Measurements from ENCODE around the gene GFY.

DNA sequence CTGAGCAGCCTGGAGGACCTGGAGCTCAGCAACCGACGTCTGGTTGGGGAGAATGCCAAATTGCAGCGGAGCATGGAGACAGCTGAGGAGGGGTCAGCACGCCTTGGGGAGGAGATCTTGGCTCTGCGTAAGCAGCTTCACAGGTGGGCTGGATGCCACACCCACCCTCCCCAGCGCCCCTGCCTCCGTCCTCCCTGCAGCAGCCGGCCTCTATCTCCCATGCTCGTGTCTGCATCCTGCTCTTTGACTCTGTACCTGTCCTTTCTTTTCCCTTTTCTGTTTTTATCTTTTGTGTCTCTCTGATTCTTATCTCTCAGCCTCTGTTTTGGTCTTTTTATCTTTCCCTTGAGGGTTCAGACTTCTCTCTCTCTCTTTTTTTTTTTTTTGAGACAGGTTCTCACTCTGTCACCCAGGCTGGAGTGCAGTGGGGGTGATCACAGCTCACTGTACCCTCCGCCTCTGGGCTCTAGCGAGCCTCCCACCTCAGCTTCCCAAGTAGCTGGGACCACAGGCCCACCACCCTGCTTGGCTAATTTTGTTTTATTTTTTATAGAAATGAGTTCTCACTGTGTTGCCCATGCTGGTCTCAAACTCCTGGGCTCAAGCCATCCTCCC, 27.1 kb upstream of the GFY start:
- TF ChIP-seq EZH2 (IDR thresholded peaks at IDR 0.05; ENCODE audit: borderline replicate concordance, insufficient read depth, low read depth, low read length, poor library complexity, severe bottlenecking), result no peak
- TF ChIP-seq, protein P1, sequence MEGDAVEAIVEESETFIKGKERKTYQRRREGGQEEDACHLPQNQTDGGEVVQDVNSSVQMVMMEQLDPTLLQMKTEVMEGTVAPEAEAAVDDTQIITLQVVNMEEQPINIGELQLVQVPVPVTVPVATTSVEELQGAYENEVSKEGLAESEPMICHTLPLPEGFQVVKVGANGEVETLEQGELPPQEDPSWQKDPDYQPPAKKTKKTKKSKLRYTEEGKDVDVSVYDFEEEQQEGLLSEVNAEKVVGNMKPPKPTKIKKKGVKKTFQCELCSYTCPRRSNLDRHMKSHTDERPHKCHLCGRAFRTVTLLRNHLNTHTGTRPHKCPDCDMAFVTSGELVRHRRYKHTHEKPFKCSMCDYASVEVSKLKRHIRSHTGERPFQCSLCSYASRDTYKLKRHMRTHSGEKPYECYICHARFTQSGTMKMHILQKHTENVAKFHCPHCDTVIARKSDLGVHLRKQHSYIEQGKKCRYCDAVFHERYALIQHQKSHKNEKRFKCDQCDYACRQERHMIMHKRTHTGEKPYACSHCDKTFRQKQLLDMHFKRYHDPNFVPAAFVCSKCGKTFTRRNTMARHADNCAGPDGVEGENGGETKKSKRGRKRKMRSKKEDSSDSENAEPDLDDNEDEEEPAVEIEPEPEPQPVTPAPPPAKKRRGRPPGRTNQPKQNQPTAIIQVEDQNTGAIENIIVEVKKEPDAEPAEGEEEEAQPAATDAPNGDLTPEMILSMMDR (IDR thresholded peaks at IDR 0.05), result no peak

All from B cell (primary cell).